HL-60 (cell line): Measurements from ENCODE around the gene EVC.

ENCODE experiments used
- DNase-seq, 2 experiments: peaks; one replicate each; pipeline ENCODE4 v3.0.0-alpha.2; 2010 to 2020; ENCODE audit warnings: low read depth in 1 of 2, low spot score in 1 of 2
- H3K27ac ChIP-seq: fragments of 250-450 bp; sonication (Bioruptor Pico); replicated peaks from 2 replicates; pipeline ENCODE4 v1.5.1; 2020; ENCODE audit warnings: mild to moderate bottlenecking, moderate library complexity
- H3K27me3 ChIP-seq: fragments of 250-450 bp; sonication (Bioruptor Pico); 2 replicates; pipeline ENCODE4 v1.5.1; 2021; ENCODE audit warnings: mild to moderate bottlenecking, moderate library complexity; ENCODE audit not compliant: insufficient read depth, poor library complexity, severe bottlenecking
- H3K4me3 ChIP-seq: replicated peaks from 2 replicates; pipeline ENCODE4 v1.5.1; 2011; ENCODE audit warnings: mild to moderate bottlenecking, control low read depth, low read length; ENCODE audit not compliant: insufficient read depth
- GABPA ChIP-seq: IDR thresholded peaks from 2 replicates; pipeline ENCODE4 v1.6.1; 2012; ENCODE audit warnings: low read depth
- POLR2AphosphoS5 ChIP-seq: IDR thresholded peaks from 2 replicates; pipeline ENCODE4 v1.6.1; 2012; ENCODE audit warnings: low read depth
- SPI1 ChIP-seq: IDR thresholded peaks from 2 replicates; pipeline ENCODE4 v1.6.1; 2012; ENCODE audit warnings: low read depth, mild to moderate bottlenecking, borderline replicate concordance
- TF ChIP-seq, protein P1 (sequence below): IDR thresholded peaks from 2 replicates; pipeline ENCODE4 v1.6.1; 2012; ENCODE audit warnings: low read depth; ENCODE audit not compliant: insufficient replicate concordance
- TF ChIP-seq, protein P2 (sequence below): IDR thresholded peaks from one replicate; pipeline ENCODE4 v1.5.1; 2011; ENCODE audit warnings: low read length, control low read depth, inconsistent platforms; ENCODE audit not compliant: insufficient read depth

The EVC gene

DNA sequence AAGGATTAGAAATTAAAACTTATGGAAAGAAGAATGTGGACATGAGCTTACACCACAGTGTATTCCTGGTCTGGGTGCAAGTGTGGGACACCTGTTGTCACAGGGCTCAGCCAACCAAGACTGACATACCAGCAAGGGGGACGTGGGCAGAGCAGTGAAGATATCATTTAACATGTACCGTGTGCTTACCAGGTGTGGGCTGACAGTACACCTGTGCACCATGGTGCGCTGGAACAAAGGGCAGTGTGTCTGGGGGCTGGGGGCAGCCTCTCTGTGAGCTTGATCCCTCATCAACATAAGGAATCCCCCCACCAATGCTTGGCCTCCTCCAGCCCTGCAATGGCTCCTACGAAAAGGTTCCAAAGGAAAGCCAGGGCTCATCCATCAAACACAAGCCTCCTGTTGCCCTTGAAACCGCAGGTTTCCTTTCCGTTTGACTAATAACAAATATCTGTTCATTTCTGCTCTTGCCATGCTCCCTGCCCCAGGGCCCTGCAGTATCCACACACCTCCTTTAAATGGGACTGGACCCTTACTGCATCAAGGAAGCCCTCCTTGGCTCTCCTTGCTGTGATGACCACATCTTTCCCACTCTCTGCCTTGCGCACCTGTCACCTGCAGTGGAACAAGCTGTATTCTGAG, 19.4 kb upstream of the EVC start:
- no peak for DNase-seq
- Histone ChIP-seq H3K4me3 (no peak overlapping the region), H3K27ac (no peak overlapping the region), H3K27me3 (no peaks in the 10 kb centered on the region)
- no peak for TF ChIP-seq SPI1
- TF ChIP-seq POLR2AphosphoS5: no peak
- no peak for TF ChIP-seq GABPA
- TF ChIP-seq, protein P1, sequence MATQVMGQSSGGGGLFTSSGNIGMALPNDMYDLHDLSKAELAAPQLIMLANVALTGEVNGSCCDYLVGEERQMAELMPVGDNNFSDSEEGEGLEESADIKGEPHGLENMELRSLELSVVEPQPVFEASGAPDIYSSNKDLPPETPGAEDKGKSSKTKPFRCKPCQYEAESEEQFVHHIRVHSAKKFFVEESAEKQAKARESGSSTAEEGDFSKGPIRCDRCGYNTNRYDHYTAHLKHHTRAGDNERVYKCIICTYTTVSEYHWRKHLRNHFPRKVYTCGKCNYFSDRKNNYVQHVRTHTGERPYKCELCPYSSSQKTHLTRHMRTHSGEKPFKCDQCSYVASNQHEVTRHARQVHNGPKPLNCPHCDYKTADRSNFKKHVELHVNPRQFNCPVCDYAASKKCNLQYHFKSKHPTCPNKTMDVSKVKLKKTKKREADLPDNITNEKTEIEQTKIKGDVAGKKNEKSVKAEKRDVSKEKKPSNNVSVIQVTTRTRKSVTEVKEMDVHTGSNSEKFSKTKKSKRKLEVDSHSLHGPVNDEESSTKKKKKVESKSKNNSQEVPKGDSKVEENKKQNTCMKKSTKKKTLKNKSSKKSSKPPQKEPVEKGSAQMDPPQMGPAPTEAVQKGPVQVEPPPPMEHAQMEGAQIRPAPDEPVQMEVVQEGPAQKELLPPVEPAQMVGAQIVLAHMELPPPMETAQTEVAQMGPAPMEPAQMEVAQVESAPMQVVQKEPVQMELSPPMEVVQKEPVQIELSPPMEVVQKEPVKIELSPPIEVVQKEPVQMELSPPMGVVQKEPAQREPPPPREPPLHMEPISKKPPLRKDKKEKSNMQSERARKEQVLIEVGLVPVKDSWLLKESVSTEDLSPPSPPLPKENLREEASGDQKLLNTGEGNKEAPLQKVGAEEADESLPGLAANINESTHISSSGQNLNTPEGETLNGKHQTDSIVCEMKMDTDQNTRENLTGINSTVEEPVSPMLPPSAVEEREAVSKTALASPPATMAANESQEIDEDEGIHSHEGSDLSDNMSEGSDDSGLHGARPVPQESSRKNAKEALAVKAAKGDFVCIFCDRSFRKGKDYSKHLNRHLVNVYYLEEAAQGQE: no peak
- TF ChIP-seq, protein P2, sequence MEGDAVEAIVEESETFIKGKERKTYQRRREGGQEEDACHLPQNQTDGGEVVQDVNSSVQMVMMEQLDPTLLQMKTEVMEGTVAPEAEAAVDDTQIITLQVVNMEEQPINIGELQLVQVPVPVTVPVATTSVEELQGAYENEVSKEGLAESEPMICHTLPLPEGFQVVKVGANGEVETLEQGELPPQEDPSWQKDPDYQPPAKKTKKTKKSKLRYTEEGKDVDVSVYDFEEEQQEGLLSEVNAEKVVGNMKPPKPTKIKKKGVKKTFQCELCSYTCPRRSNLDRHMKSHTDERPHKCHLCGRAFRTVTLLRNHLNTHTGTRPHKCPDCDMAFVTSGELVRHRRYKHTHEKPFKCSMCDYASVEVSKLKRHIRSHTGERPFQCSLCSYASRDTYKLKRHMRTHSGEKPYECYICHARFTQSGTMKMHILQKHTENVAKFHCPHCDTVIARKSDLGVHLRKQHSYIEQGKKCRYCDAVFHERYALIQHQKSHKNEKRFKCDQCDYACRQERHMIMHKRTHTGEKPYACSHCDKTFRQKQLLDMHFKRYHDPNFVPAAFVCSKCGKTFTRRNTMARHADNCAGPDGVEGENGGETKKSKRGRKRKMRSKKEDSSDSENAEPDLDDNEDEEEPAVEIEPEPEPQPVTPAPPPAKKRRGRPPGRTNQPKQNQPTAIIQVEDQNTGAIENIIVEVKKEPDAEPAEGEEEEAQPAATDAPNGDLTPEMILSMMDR: no peak

DNA sequence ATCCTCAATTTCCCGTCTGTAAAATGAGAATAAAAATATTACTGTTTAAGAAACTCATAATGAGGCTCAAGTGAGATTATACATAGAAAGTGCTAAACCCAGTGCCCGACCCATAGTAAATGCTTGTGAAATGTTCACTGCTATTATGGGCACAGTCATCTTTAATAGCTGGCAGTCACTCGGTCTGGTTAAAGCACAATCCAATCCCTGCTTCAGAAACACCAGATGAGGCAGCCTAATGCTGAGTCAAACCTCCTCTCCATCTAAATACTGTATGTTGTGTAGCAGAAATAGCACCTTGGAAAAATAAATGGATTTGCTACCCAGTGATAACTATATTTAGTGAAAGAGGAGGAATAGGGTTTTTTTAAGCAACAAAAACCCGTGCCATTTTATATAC, 17.1 kb upstream of the EVC start:
- no peak for DNase-seq
- Histone ChIP-seq H3K4me3 (no peak overlapping the region), H3K27ac (no peak overlapping the region), H3K27me3 (no peaks in the 10 kb centered on the region)
- TF ChIP-seq, protein P1: no peak
- TF ChIP-seq, protein P2: no peak
- TF ChIP-seq POLR2AphosphoS5 (no peak), GABPA (no peak), SPI1 (no peak)

DNA sequence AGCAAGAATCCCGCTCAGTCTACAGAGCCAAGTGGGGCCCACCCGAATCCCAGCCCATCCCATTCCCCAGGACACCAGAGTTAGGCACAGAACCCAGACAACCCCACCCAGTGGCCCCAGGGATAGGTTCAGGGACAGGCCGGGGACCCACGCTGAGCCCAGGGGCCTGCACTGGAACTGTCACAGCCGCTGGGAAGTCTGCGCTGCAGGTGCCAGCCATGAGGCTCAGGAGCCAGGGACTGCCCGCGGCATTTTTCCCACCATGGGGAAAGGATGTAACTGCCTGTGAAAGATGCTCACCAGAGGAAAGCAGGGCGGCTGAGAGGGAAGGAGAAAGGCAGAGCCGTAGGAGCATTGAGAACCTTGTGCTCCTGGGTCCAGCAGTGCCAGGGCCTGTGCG, 14.7 kb upstream of the EVC start:
- TF ChIP-seq GABPA (no peak), POLR2AphosphoS5 (no peak), SPI1 (no peak)
- TF ChIP-seq, protein P1: no peak
- TF ChIP-seq, protein P2: no peak
- DNase-seq: no peak
- no peak overlapping the region for H3K4me3 ChIP-seq
- no peak overlapping the region for H3K27ac ChIP-seq
- no peaks in the 10 kb centered on the region for H3K27me3 ChIP-seq
